Smooth muscle cell of the brain vasculature (primary cell): Measurements from ENCODE around the gene IMPA2.
"Not testable (repeated sequence)": the region's sequence is repeated elsewhere in the genome, so short reads cannot be mapped to it uniquely, and the experiment has no call there.

Experiments
- DNase-seq: peaks from one replicate; pipeline ENCODE4 v3.0.0-alpha.2; 2012; ENCODE audit warnings: low read depth, low spot score

IMPA2 gene

GRCh38 chr18:12071066-12071465 lies 89.8 kb downstream of the IMPA2 start:
- DNase-seq: not testable (repeated sequence)

GRCh38 chr18:12072996-12073395 lies 91.7 kb downstream of the IMPA2 start:
- no peak for DNase-seq

GRCh38 chr18:12074736-12075135 lies 93.4 kb downstream of the IMPA2 start:
- no peak for DNase-seq

- no peak for DNase-seq
Measured at GRCh38 chr18:12076424-12077140, 95.3 kb downstream of the IMPA2 start.

- DNase-seq: not testable (repeated sequence)
Measured at GRCh38 chr18:12077994-12078393, 96.7 kb downstream of the IMPA2 start.

GRCh38 chr18:12079491-12080237 lies 98.4 kb downstream of the IMPA2 start:
- peak; percentile 57 for DNase-seq
